AG04450 (cell line): Measurements from ENCODE around the gene SGMS2. TPM values are rescaled to one million over a fixed set of nuclear protein-coding genes. Genes with fewer than 3 reads are reported as not detected.

ENCODE experiments used
- CTCF ChIA-PET: fragments of 300-600, 350-600 bp; formaldehyde crosslinking; extraction: SDS; loops from one replicate; lab custom pipeline; 2022; ENCODE audit warnings: antibody characterized with exemption, inconsistent platforms; lab: Charles Lee
- POLR2A ChIA-PET: fragments of 350-600 bp; formaldehyde crosslinking; extraction: SDS; loops from one replicate; lab custom pipeline; 2021; ENCODE audit warnings: antibody characterized with exemption, inconsistent platforms; lab: Yijun Ruan, JAX
- DNase-seq: peaks from one replicate; pipeline ENCODE4 v3.0.0-alpha.2; 2011; ENCODE audit warnings: low read depth, low spot score
- H3K27ac ChIP-seq: one replicate; pipeline ENCODE4 v1.5.1; 2012; ENCODE audit warnings: low read depth, low read length, control low read depth
- H3K27me3 ChIP-seq: one replicate; pipeline ENCODE4 v1.6.0; 2012; ENCODE audit warnings: low read length; ENCODE audit not compliant: control insufficient read depth, insufficient read depth
- H3K4me3 ChIP-seq: 2 replicates; pipeline ENCODE4 v1.5.1; 2011; ENCODE audit warnings: mild to moderate bottlenecking, low read depth, low read length, control low read depth
- H3K9me3 ChIP-seq: 2 replicates; pipeline ENCODE4 v1.5.1; 2012; ENCODE audit warnings: low read length; ENCODE audit not compliant: control insufficient read depth, insufficient read depth
- polyA plus RNA-seq: library from polyadenylated mRNA; depleted of rRNA; stranded (reverse); fragments of >200 nt; gene quantifications from 2 replicates; pipeline ENCODE4 v1.2.3, GENCODE V29; 2011
- TF ChIP-seq, protein P1 (sequence below): IDR thresholded peaks from 2 replicates; pipeline ENCODE4 v1.5.1; 2011; ENCODE audit warnings: low read depth, low read length, control low read depth, inconsistent platforms

SGMS2 gene
- polyA plus RNA-seq, 1 experiment = 13.3 TPM

DNA sequence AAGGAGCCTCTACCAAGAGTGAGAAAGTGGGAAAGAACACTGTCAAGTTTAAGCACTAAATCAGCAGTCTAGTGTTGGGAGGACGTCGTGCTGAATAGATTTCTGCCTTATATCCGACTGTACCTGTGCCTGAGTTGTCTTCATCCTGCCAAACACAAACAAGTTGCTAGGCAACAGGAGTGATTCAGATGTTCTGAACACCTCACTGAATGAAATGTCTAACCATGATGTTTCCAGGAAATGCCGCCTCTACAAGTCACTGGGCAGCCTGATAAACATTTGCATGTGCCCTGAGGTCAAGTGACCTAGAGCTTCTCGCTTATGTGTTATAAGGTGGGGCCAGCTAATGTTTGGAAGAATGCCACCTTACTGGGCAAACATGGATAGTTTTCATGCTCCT lies 37.9 kb downstream of the SGMS2 start:
- Histone ChIP-seq H3K4me3 (no peak overlapping the region), H3K9me3 (no peaks in the 10 kb centered on the region), H3K27ac (no peak overlapping the region), H3K27me3 (no peaks in the 10 kb centered on the region)
- CTCF ChIA-PET = interaction anchor here (0.9 kb wide), 1 partner anchor 125 kb away, joined by 3 read pairs; no protein-coding TSS in a partner anchor
- no peak for DNase-seq
- TF ChIP-seq, protein P1, sequence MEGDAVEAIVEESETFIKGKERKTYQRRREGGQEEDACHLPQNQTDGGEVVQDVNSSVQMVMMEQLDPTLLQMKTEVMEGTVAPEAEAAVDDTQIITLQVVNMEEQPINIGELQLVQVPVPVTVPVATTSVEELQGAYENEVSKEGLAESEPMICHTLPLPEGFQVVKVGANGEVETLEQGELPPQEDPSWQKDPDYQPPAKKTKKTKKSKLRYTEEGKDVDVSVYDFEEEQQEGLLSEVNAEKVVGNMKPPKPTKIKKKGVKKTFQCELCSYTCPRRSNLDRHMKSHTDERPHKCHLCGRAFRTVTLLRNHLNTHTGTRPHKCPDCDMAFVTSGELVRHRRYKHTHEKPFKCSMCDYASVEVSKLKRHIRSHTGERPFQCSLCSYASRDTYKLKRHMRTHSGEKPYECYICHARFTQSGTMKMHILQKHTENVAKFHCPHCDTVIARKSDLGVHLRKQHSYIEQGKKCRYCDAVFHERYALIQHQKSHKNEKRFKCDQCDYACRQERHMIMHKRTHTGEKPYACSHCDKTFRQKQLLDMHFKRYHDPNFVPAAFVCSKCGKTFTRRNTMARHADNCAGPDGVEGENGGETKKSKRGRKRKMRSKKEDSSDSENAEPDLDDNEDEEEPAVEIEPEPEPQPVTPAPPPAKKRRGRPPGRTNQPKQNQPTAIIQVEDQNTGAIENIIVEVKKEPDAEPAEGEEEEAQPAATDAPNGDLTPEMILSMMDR = no peak
- POLR2A ChIA-PET = interaction anchor here (0.8 kb wide), 1 partner anchor 33 kb away, joined by 3 read pairs; no protein-coding TSS in a partner anchor

DNA sequence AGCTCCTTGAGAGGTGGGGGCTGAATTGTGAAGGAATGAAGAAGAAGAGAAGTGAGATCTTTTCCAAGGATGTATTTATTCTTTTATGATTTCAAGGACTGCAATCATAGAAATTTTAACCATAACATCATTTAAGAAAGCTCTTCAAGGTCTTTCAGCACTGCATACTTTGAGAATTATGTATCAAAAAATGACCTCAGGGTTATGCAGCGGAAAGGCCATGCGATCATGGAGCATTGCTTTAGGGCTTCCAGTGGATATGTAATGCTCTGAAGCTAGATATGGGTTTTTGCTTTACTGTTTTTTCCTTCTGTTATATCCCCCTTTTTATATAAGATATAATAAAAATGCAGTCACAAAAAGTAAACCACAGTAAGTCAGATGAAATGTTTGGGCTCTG lies 38.7 kb downstream of the SGMS2 start:
- H3K27ac ChIP-seq = no peak overlapping the region
- ChIA-PET POLR2A (interaction anchor here (0.8 kb wide), 1 partner anchor 33 kb away, joined by 3 read pairs; no protein-coding TSS in a partner anchor), CTCF (interaction anchor here (0.9 kb wide), 1 partner anchor 126 kb away, joined by 3 read pairs; no protein-coding TSS in a partner anchor)
- DNase-seq = no peak
- no peak overlapping the region for H3K4me3 ChIP-seq
- H3K27me3 ChIP-seq = no peaks in the 10 kb centered on the region
- TF ChIP-seq, protein P1 = no peak
- H3K9me3 ChIP-seq = no peaks in the 10 kb centered on the region

DNA sequence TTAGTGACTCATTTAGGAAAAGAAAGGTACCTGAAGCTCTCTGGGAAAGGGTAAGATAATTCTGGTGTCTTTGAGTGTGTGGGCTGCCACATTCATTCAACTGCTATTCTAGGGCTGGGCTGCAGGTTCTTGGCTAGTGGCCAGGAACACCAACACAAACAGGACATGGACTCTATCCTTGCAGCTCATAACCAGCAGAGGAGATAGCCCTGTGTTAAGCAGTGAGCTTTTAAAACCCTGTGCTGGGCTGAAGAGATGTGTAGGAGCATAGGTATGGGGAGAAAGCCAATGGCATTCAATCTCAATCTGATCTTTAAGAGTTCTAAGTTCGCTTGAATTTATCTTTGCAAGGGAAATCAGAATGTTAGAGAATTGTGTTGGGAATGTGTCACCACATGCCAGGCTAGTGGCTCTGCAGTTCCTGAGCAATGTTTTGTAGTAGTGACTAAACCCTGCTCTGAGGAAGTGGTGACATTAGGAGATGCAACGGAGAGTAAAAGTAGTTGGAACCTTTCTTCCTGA lies 39.2 kb downstream of the SGMS2 start:
- Histone ChIP-seq H3K4me3 (no peak overlapping the region), H3K27me3 (no peaks in the 10 kb centered on the region), H3K9me3 (no peaks in the 10 kb centered on the region), H3K27ac (no peak overlapping the region)
- ChIA-PET CTCF (no interaction called here), POLR2A (no interaction called here)
- TF ChIP-seq, protein P1 = no peak
- DNase-seq = no peak

DNA sequence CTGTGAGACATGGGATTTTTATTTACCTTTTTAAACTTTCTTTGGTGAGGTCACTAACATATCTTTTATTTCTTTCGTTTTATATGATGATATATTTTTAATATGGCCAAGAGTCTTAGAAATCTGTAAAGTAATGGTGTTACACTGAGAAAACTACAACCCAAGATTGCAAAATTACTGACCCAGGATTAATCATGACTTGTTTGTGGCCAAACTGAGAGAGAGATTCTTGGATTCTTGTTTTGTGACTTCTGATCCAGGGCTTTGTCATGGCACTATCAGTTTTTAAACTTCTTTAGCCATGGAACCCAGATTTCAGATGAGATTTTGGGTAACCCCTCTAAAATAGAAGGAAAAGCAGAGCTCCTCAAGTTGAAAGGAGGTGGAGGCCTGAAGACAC lies 42.0 kb downstream of the SGMS2 start:
- no peak for DNase-seq
- TF ChIP-seq, protein P1 = no peak
- no peaks in the 10 kb centered on the region for H3K9me3 ChIP-seq
- H3K27ac ChIP-seq = no peak overlapping the region
- CTCF ChIA-PET = no interaction called here
- no peaks in the 10 kb centered on the region for H3K27me3 ChIP-seq
- POLR2A ChIA-PET = no interaction called here
- no peak overlapping the region for H3K4me3 ChIP-seq

DNA sequence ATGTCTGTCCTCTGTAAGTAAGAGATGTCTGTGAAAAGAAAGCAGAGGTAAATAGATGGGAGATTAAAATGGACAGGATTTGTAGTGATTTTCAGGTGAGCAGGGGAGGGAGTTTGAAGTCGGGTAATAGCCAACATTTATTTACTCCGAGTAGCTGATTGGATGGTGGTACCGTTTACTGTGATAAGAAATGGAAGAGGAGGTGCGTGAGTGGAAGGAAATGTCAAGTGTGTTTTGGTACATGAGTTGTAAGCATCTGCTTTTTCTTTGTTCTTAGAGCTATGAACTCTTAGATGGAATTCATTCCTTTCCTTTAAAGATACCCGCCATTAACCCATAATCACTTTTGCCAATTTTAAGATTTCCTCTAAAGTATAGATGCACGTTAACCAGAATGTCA lies 45.5 kb downstream of the SGMS2 start:
- no peaks in the 10 kb centered on the region for H3K27me3 ChIP-seq
- no peak for DNase-seq
- no peak overlapping the region for H3K4me3 ChIP-seq
- H3K27ac ChIP-seq = no peak overlapping the region
- ChIA-PET CTCF (interaction anchor here (0.7 to 1.5 kb wide), 4 partner anchors 9 to 134 kb away, joined by 3 to 6 read pairs (median 3); no protein-coding TSS in a partner anchor), POLR2A (no interaction called here)
- TF ChIP-seq, protein P1 = no peak
- no peaks in the 10 kb centered on the region for H3K9me3 ChIP-seq
